ENCODE measurements around the gene TMEM235. TPM values are rescaled to one million over a fixed set of nuclear protein-coding genes. Genes with fewer than 3 reads are reported as not detected.

The TMEM235 gene
- total RNA-seq, 1 donor from 2014 or later, result 21.1 TPM

DNA sequence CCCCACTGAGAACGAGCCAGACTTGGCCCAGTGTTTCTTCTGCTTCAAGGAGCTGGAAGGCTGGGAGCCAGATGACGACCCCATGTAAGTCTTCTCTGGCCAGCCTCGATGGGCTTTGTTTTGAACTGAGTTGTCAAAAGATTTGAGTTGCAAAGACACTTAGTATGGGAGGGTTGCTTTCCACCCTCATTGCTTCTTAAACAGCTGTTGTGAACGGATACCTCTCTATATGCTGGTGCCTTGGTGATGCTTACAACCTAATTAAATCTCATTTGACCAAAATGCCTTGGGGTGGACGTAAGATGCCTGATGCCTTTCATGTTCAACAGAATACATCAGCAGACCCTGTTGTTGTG is 16.7 kb upstream of the TMEM235 start:
- TF ChIP-seq, protein P1, sequence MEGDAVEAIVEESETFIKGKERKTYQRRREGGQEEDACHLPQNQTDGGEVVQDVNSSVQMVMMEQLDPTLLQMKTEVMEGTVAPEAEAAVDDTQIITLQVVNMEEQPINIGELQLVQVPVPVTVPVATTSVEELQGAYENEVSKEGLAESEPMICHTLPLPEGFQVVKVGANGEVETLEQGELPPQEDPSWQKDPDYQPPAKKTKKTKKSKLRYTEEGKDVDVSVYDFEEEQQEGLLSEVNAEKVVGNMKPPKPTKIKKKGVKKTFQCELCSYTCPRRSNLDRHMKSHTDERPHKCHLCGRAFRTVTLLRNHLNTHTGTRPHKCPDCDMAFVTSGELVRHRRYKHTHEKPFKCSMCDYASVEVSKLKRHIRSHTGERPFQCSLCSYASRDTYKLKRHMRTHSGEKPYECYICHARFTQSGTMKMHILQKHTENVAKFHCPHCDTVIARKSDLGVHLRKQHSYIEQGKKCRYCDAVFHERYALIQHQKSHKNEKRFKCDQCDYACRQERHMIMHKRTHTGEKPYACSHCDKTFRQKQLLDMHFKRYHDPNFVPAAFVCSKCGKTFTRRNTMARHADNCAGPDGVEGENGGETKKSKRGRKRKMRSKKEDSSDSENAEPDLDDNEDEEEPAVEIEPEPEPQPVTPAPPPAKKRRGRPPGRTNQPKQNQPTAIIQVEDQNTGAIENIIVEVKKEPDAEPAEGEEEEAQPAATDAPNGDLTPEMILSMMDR (IDR thresholded peaks at IDR 0.05; ENCODE audit: unreplicated experiment), result no peak
- H3K4me3 Mint-ChIP-seq (ENCODE audit: unreplicated experiment), result peak overlapping the region; percentile 91
- no peaks in the 10 kb centered on the region for H3K27me3 Mint-ChIP-seq (ENCODE audit: unreplicated experiment)
- H3K36me3 Mint-ChIP-seq (ENCODE audit: low read depth, unreplicated experiment), result peaks cover 8% of the 10 kb centered on the region
- no peaks in the 10 kb centered on the region for H3K9me3 Mint-ChIP-seq (ENCODE audit: unreplicated experiment)
- peaks cover 26% of the 10 kb centered on the region for H3K4me1 Mint-ChIP-seq (ENCODE audit: unreplicated experiment)
- H3K27ac Mint-ChIP-seq (ENCODE audit: unreplicated experiment), result peak overlapping the region; percentile 54
- DNase-seq (ENCODE audit: low spot score), result no peak

DNA sequence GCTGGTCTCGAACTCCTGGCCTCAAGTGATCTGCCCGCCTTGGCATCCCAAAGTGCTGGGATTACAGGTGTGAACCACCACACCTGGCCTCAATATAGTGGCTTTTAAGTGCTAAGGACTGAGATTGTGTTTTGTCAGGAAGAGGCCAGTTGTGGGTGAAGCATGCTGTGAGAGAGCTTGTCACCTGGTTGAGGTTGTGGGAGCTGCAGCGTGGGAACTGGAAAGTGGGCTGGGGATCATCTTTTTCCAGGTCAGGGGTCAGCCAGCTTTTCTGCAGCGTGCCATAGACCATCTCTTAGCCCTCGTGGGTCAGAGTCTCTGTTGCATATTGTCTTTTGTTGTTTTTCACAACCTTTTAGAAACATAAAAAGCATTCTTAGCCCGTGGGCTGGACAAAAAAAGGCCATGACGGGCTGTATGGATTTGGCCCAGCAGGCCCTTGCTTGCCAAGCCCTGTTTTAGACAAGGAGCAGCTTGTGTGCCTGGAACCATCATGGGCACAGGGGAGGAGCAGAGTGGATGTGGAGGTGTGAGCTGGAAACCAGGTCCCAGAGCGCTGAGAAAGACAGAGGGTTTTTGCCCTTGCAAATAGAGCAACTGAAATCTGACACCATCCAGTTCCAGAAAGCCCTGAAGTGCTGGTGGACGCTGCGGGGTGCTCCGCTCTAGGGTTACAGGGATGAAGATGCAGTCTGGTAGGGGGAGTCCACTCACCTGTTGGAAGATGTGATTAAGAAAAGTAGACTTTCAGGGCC is 11.9 kb upstream of the TMEM235 start:
- TF ChIP-seq, protein P1 (IDR thresholded peaks at IDR 0.05; ENCODE audit: unreplicated experiment), result no peak
- Mint-ChIP-seq H3K27ac (ENCODE audit: unreplicated experiment) (peak overlapping the region; percentile 37), H3K4me3 (ENCODE audit: unreplicated experiment) (no peak overlapping the region), H3K36me3 (ENCODE audit: low read depth, unreplicated experiment) (peaks cover 4% of the 10 kb centered on the region), H3K9me3 (ENCODE audit: unreplicated experiment) (no peaks in the 10 kb centered on the region), H3K4me1 (ENCODE audit: unreplicated experiment) (peaks cover 42% of the 10 kb centered on the region), H3K27me3 (ENCODE audit: unreplicated experiment) (peaks cover 5% of the 10 kb centered on the region)
- no peak for DNase-seq (ENCODE audit: low spot score)

DNA sequence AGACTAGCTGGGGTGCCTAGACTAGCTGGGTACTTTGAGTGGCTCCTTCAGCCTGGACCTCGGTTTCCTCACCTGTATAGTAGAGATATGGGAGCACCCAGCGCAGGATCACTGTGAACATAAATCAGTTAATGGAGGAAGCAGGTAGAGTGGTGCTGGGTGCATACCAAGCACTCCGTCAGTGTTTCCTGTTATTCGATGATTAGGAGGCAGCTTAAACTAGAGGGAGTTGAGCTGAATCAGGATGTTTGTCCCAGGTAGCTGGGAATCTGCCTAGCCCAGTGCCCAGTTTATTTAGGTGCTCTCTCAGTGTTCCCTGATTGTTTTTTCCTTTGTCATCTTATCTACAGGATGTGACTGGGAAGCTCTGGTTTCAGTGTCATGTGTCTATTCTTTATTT is 8.4 kb upstream of the TMEM235 start:
- Mint-ChIP-seq H3K4me1 (ENCODE audit: unreplicated experiment) (peaks cover 66% of the 10 kb centered on the region), H3K9me3 (ENCODE audit: unreplicated experiment) (no peaks in the 10 kb centered on the region), H3K4me3 (ENCODE audit: unreplicated experiment) (peak overlapping the region; percentile 79), H3K27me3 (ENCODE audit: unreplicated experiment) (peaks cover 10% of the 10 kb centered on the region), H3K36me3 (ENCODE audit: low read depth, unreplicated experiment) (no peaks in the 10 kb centered on the region), H3K27ac (ENCODE audit: unreplicated experiment) (peak overlapping the region; percentile 96)
- TF ChIP-seq, protein P1 (IDR thresholded peaks at IDR 0.05; ENCODE audit: unreplicated experiment), result no peak
- no peak for DNase-seq (ENCODE audit: low spot score)

DNA sequence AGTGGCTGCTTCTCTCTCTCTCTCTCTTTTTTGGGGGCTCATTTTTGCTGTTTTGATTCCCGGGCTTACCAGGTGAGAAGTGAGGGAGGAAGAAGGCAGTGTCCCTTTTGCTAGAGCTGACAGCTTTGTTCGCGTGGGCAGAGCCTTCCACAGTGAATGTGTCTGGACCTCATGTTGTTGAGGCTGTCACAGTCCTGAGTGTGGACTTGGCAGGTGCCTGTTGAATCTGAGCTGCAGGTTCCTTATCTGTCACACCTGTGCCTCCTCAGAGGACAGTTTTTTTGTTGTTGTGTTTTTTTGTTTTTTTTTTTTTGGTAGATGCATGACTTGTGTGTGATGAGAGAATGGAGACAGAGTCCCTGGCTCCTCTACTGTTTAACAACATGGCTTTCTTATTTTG is 7.7 kb upstream of the TMEM235 start:
- peak overlapping the region; percentile 96 for H3K27ac Mint-ChIP-seq (ENCODE audit: unreplicated experiment)
- peaks cover 66% of the 10 kb centered on the region for H3K4me1 Mint-ChIP-seq (ENCODE audit: unreplicated experiment)
- peaks cover 10% of the 10 kb centered on the region for H3K27me3 Mint-ChIP-seq (ENCODE audit: unreplicated experiment)
- peak overlapping the region; percentile 79 for H3K4me3 Mint-ChIP-seq (ENCODE audit: unreplicated experiment)
- H3K9me3 Mint-ChIP-seq (ENCODE audit: unreplicated experiment), result no peaks in the 10 kb centered on the region
- DNase-seq (ENCODE audit: low spot score), result no peak
- TF ChIP-seq, protein P1 (IDR thresholded peaks at IDR 0.05; ENCODE audit: unreplicated experiment), result no peak
- no peaks in the 10 kb centered on the region for H3K36me3 Mint-ChIP-seq (ENCODE audit: low read depth, unreplicated experiment)
